ENCODE data around the gene LDHD.

The LDHD gene

DNA sequence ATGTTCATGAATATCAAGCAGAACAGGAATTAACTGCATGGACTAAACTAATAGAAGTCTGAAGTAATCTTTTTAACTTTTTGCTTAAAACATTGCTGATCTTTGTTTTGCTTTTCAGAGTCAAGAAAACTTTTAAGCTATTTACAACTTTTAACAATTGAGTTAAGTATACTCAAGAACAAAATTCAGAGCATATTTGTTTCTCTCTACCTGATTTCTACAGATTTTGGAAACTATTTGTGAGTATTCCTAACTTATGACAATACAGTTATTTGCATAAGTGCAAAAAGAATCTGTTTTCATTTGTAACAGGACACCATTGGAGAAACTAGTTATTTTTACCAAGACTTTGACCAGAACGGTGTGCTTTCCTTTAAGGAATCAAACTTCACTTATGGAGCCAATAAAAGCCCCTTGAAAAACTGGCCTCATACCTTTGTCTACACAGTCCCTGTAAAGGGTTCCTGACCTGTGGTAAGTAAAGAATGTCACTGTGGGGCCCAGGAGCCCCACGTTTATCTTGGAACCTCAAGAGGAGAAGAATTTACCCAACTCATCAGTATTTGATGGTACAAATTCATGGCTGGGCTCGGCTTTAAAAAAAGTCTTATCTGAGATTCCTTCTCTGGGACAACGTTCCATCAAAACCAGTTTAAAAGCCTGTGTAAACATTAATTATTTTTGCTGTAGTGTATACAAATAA, 11.3 kb upstream of the LDHD start:
- no peaks in the 10 kb centered on the region for H3K9me3 ChIP-seq
- H3K36me3 ChIP-seq (replicated peaks) = no peaks in the 10 kb centered on the region
- H3K27me3 ChIP-seq (ENCODE audit: low read depth) = no peaks in the 10 kb centered on the region; the same call in 1 of the 2 replicates
- in situ Hi-C loops (cut with MboI; ENCODE audit: low sequenced_read_pairs) = no loop called here
- peaks cover 6% of the 10 kb centered on the region; the same call in 1 of the 2 replicates for H3K4me1 ChIP-seq
- no peak overlapping the region for H3K4me3 ChIP-seq
- no peak for DNase-seq (ENCODE audit: low spot score in 2 of 2)

DNA sequence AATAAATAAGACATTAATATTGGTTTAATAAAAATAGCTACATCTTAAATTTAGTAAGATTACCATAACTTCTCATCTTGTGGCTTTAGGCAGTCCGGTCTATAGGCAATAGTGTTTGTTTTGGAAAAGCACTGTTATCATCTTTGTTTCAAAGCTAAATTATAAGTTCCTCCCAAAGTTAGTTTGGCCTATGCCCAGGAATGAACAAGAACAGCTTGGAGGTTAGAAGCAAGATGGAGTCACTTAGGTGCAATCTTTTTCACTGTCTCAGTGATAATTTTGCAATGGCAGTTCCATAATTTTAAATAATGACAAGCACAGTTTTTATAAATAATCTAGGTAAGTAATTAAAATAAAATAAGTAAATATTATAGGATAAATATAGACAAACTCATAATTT, 6.0 kb upstream of the LDHD start:
- Histone ChIP-seq H3K9me3 (peaks cover 9% of the 10 kb centered on the region), H3K4me1 (no peaks in the 10 kb centered on the region; the same call in 1 of the 2 replicates), H3K27me3 (ENCODE audit: low read depth) (no peaks in the 10 kb centered on the region), H3K36me3 (replicated peaks) (no peaks in the 10 kb centered on the region), H3K4me3 (no peak overlapping the region)
- in situ Hi-C loops (cut with MboI; ENCODE audit: low sequenced_read_pairs) = no loop called here
- DNase-seq (ENCODE audit: low spot score in 2 of 2) = no peak

DNA sequence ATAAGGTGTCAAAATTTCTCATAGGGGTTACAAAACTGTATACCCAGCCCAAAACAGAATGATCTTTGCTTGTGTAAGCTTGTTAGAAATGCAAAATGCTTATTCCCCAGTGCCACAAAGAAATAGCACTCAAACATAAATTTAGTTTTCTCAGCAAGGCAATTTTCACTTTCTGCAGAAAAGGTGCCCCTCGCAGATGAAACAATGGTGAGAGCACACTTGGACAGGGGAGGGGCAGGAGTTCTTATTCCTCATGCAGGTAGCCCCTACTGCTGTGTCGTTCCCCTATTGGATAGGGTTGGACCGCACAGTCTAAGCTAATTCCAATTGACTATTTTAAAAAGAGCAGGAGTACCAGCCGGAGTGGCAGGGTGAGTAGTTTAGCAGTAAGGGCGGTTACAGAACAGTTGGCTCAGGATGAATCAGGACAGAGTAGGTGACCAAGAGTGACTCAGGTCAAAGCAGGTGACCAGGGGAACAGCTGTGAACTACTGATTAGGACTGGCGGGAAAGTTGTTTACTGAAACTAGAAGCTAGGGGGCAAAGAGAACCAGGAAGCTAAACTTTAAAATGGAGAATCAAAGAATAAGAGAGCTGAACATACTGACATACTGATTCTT, 5.5 kb upstream of the LDHD start:
- DNase-seq (ENCODE audit: low spot score in 2 of 2) = no peak
- Histone ChIP-seq H3K4me3 (no peak overlapping the region), H3K9me3 (peaks cover 9% of the 10 kb centered on the region), H3K4me1 (peaks cover under 1% of the 10 kb centered on the region), H3K36me3 (replicated peaks) (no peaks in the 10 kb centered on the region), H3K27me3 (ENCODE audit: low read depth) (no peaks in the 10 kb centered on the region)
- in situ Hi-C loops (cut with MboI; ENCODE audit: low sequenced_read_pairs) = no loop called here

- no peak overlapping the region for H3K4me3 ChIP-seq
- in situ Hi-C loops (cut with MboI; ENCODE audit: low sequenced_read_pairs) = no loop called here
- H3K9me3 ChIP-seq = peaks cover 9% of the 10 kb centered on the region
These were observed 3.7 kb upstream of the LDHD start for GRCh38 chr16:75120253-75120652.

GRCh38 chr16:75118943-75119539, 2.5 kb upstream of the LDHD start:
- H3K4me3 ChIP-seq = no peak overlapping the region
- peaks cover 9% of the 10 kb centered on the region for H3K9me3 ChIP-seq
- no peaks in the 10 kb centered on the region for H3K27me3 ChIP-seq (ENCODE audit: low read depth)
- no peaks in the 10 kb centered on the region for H3K36me3 ChIP-seq (replicated peaks)
- H3K4me1 ChIP-seq = peaks cover 9% of the 10 kb centered on the region
- in situ Hi-C loops (cut with MboI; ENCODE audit: low sequenced_read_pairs) = no loop called here
- no peak for DNase-seq (ENCODE audit: low spot score in 2 of 2)

More at GRCh38 chr16:75120253-75120652, 3.7 kb upstream of the LDHD start:
- DNase-seq (ENCODE audit: low spot score in 2 of 2) = no peak
- no peaks in the 10 kb centered on the region for H3K36me3 ChIP-seq (replicated peaks)
- peaks cover 9% of the 10 kb centered on the region for H3K4me1 ChIP-seq
- H3K27me3 ChIP-seq (ENCODE audit: low read depth) = no peaks in the 10 kb centered on the region

- H3K27me3 ChIP-seq (ENCODE audit: low read depth) = no peaks in the 10 kb centered on the region
- peaks cover 1% of the 10 kb centered on the region for H3K9me3 ChIP-seq
- DNase-seq (ENCODE audit: low spot score in 2 of 2) = peak in 1 of 2 experiments; percentile 31
- H3K4me3 ChIP-seq = no peak overlapping the region; the same call in 1 of the 2 replicates
- peaks cover 9% of the 10 kb centered on the region for H3K4me1 ChIP-seq
- in situ Hi-C loops (cut with MboI; ENCODE audit: low sequenced_read_pairs) = no loop called here
- no peaks in the 10 kb centered on the region for H3K36me3 ChIP-seq (replicated peaks)
These were observed 298 bp upstream of the LDHD start for GRCh38 chr16:75116911-75117245.

DNA sequence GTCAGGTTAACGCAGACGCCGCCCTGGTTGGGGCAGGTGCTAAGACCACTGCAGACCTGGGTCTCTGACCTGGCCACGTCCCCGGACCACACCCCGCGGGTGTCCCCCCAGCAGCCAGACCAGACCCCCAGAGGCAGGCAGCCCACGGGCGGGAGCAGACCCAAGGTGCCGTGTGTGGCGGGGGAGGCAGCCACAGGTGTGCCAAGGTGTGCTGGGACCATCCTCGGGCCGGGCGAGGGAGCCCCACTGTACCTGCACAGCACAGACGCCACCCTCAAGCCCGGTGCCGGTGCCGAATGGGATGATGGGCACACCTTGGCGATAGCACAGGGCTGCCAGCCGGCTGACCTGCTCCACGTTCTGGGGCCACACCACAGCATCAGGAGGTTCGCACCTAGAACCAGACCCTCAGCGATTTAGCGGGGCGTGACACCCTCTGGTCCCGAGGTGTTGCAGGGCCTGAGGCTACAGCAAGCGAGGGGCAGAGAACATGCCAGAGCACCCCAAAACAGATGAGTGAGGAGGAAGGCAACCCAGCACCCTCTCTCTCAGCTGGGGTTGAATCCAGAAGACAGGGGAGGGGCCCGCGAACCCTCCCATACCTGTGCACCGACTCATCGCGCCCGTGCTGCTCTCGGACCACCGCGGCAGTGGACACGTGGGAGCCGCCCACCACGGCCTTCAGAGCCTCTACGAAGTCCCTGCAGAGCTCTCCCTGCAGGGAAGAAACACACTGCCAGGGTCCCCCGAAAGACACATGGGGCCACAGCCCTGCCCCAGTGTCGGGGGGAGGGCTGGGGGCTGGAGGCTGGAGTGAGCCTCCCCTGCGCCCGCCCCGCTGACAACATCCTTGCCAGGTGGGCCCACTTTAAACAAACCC, 1.4 kb downstream of the LDHD start:
- H3K36me3 ChIP-seq (replicated peaks) = no peaks in the 10 kb centered on the region
- no peaks in the 10 kb centered on the region for H3K9me3 ChIP-seq
- in situ Hi-C loops (cut with MboI; ENCODE audit: low sequenced_read_pairs) = no loop called here
- no peak overlapping the region for H3K4me3 ChIP-seq
- H3K27me3 ChIP-seq (ENCODE audit: low read depth) = no peaks in the 10 kb centered on the region
- peaks cover 9% of the 10 kb centered on the region for H3K4me1 ChIP-seq
- no peak for DNase-seq (ENCODE audit: low spot score in 2 of 2)

GRCh38 chr16:75114179-75114945, 2.2 kb downstream of the LDHD start:
- no peak overlapping the region for H3K4me3 ChIP-seq
- peaks cover 9% of the 10 kb centered on the region for H3K4me1 ChIP-seq
- no peak for DNase-seq (ENCODE audit: low spot score in 2 of 2)
- H3K9me3 ChIP-seq = no peaks in the 10 kb centered on the region
- H3K27me3 ChIP-seq (ENCODE audit: low read depth) = no peaks in the 10 kb centered on the region
- no peaks in the 10 kb centered on the region for H3K36me3 ChIP-seq (replicated peaks)
- in situ Hi-C loops (cut with MboI; ENCODE audit: low sequenced_read_pairs) = no loop called here

- no peak for DNase-seq (ENCODE audit: low spot score in 2 of 2)
- Histone ChIP-seq H3K4me1 (peaks cover 9% of the 10 kb centered on the region), H3K27me3 (ENCODE audit: low read depth) (no peaks in the 10 kb centered on the region), H3K36me3 (replicated peaks) (no peaks in the 10 kb centered on the region), H3K4me3 (no peak overlapping the region), H3K9me3 (no peaks in the 10 kb centered on the region)
- in situ Hi-C loops (cut with MboI; ENCODE audit: low sequenced_read_pairs) = no loop called here
These were observed 2.9 kb downstream of the LDHD start for GRCh38 chr16:75113541-75114121.

- in situ Hi-C loops (cut with MboI; ENCODE audit: low sequenced_read_pairs) = no loop called here
- peaks cover 9% of the 10 kb centered on the region for H3K4me1 ChIP-seq
- no peak overlapping the region for H3K4me3 ChIP-seq
These were observed 3.7 kb downstream of the LDHD start for GRCh38 chr16:75112734-75113491.

DNA sequence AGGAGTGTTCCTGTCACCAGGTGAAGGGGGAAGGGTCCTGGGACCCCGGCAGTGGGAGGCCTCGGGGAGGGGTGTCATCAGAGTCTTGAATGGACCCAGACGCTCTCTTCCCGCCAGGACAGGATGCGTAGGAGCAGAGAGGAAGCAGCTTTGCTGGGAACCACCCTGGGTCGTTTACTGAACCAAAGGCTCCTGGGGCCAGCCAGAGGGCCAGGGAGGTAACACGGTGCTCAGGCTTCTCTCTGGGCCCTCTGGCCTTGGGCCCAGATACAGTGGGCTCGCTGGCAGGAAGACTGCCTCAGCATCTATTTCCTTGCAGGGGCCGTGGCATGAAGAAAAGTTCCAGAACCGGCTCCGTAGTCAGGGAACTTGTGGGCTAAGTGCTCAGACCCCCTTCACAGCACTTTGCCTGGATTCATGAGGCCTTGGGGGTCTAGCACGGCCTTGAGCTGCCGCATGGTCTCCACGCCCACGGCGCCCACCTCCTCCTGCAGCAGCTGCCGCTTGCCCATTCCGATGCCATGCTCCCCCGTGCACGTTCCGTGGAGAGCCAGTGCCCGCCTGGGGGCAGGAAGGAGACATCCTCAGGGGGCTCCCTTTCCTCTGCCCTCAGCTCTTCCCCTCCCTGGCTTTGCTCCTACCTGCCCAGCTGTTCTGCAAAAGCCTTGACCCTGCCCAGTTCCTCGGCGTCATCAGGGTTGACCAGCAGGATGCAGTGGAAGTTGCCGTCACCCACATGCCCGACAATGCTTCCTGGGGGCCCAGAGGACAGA, 4.4 kb downstream of the LDHD start:
- DNase-seq (ENCODE audit: low spot score in 2 of 2) = no peak
- in situ Hi-C loops (cut with MboI; ENCODE audit: low sequenced_read_pairs) = no loop called here
- Histone ChIP-seq H3K9me3 (no peaks in the 10 kb centered on the region), H3K36me3 (replicated peaks) (no peaks in the 10 kb centered on the region), H3K4me3 (no peak overlapping the region), H3K27me3 (ENCODE audit: low read depth) (no peaks in the 10 kb centered on the region), H3K4me1 (peaks cover 9% of the 10 kb centered on the region)

More at GRCh38 chr16:75112734-75113491, 3.7 kb downstream of the LDHD start:
- H3K36me3 ChIP-seq (replicated peaks) = no peaks in the 10 kb centered on the region
- no peaks in the 10 kb centered on the region for H3K27me3 ChIP-seq (ENCODE audit: low read depth)
- H3K9me3 ChIP-seq = no peaks in the 10 kb centered on the region
- no peak for DNase-seq (ENCODE audit: low spot score in 2 of 2)

DNA sequence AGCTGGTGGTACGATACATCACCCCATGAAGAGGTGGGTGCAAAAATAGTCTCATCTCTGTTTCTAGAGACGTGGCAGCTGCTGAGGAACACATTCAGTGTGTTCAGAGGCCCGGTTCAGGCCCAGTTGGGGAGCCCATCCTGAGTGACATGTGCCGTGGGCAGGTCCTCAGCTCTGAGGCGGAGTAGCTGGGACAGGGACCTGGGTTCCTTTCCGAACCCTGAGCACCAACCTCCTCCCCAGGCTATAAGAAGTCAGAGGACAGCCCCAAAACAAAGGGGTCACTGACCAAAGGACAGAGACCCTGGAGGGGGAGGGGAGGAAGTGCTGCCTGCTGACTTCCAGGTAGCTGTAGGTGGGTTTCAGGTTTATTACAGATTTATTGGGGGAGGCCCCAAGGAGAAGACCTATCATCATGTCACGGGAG, 5.1 kb downstream of the LDHD start:
- peaks cover 3% of the 10 kb centered on the region for H3K4me1 ChIP-seq
- in situ Hi-C loops (cut with MboI; ENCODE audit: low sequenced_read_pairs) = no loop called here
- H3K27me3 ChIP-seq (ENCODE audit: low read depth) = no peaks in the 10 kb centered on the region
- no peaks in the 10 kb centered on the region for H3K36me3 ChIP-seq (replicated peaks)
- no peak for DNase-seq (ENCODE audit: low spot score in 2 of 2)
- no peaks in the 10 kb centered on the region for H3K9me3 ChIP-seq
- no peak overlapping the region for H3K4me3 ChIP-seq

Measured in HAP-1 (cell line).